NCI-H187 treated with DMSO at 0.1 percent for 48 hours (cell line): ENCODE data around the gene TMEM243.

Experiments used
- DNase-seq: peaks from one replicate; lab custom pipeline; 2025; lab: John Stamatoyannopoulos, UW

Gene TMEM243

GRCh38 chr7:87156709-87157108 is 62.8 kb downstream of the TMEM243 start:
- no peak for DNase-seq

- DNase-seq: no peak
Observed at GRCh38 chr7:87155788-87156187, 63.7 kb downstream of the TMEM243 start.

- DNase-seq: no peak
Observed at GRCh38 chr7:87154569-87154968, 65.0 kb downstream of the TMEM243 start.

GRCh38 chr7:87154166-87154565 is 65.4 kb downstream of the TMEM243 start:
- no peak for DNase-seq

GRCh38 chr7:87152897-87153641 is 66.5 kb downstream of the TMEM243 start:
- no peak for DNase-seq

GRCh38 chr7:87152112-87152896 is 67.2 kb downstream of the TMEM243 start, which contains the start of gene DMTF1:
Gene DMTF1, plus strand, starts transcription at chr7:87152453. Its CDS starts 12,489 bp downstream, at chr7:87164942.
- DNase-seq: peak; percentile 73

GRCh38 chr7:87151729-87152111 is 67.8 kb downstream of the TMEM243 start:
- DNase-seq: no peak

GRCh38 chr7:87151002-87151728 is 68.4 kb downstream of the TMEM243 start:
- DNase-seq: no peak

GRCh38 chr7:87148332-87148955 is 71.1 kb downstream of the TMEM243 start:
- DNase-seq: no peak

- DNase-seq: no peak
Observed at GRCh38 chr7:87147500-87147899, 72.0 kb downstream of the TMEM243 start.

GRCh38 chr7:87146740-87147386 is 72.7 kb downstream of the TMEM243 start:
- DNase-seq: no peak
